ENCODE data around the gene GLYATL3.

Gene GLYATL3

DNA sequence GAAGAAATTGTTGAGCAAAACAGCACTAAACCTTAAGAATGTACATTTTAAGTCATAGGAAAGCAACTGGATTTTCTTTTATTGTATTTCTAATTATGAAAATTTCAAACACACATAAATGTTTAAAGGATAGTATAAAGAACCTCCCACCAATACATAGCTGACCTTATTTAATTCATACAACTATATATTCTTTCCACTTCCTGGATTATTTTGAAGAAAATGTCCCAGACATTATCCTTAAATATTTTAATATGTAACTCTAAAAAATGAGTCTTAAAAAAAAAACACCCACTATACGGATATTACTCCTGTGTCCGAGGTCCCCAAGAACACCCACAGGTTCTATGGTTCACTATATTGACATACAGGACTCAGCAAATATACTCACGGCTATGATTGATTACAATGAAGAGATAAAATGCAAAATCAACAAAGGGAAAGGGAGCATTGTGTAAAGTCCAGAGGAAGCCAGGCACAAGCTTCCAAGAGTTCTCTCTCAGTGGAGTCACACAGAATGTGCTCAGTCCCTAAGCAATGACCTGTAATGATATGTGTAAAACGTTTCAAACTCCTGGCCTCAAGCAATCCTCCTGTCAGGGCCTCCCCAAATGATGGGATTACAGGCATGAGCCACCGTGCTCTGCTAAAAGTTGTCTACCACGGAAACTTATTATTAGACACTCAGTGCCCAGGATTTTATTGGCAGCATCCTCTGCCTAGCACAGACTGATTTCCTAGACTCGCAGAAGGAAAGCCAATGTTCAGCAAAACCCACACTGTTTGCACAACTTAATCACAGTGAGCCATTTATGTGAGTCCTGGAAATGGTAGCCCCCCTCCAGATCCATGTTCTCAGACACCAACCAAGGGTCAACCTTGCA lies 23.2 kb downstream of the GLYATL3 start:
- TF ChIP-seq, protein P1, sequence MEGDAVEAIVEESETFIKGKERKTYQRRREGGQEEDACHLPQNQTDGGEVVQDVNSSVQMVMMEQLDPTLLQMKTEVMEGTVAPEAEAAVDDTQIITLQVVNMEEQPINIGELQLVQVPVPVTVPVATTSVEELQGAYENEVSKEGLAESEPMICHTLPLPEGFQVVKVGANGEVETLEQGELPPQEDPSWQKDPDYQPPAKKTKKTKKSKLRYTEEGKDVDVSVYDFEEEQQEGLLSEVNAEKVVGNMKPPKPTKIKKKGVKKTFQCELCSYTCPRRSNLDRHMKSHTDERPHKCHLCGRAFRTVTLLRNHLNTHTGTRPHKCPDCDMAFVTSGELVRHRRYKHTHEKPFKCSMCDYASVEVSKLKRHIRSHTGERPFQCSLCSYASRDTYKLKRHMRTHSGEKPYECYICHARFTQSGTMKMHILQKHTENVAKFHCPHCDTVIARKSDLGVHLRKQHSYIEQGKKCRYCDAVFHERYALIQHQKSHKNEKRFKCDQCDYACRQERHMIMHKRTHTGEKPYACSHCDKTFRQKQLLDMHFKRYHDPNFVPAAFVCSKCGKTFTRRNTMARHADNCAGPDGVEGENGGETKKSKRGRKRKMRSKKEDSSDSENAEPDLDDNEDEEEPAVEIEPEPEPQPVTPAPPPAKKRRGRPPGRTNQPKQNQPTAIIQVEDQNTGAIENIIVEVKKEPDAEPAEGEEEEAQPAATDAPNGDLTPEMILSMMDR (conservative IDR thresholded peaks at IDR 0.05; ENCODE audit: low read depth, low read length), result no peak
- H2AFZ ChIP-seq (ENCODE audit: low read depth), result no peak overlapping the region
- H3K27ac ChIP-seq, result no peak overlapping the region
- H3K27me3 ChIP-seq (ENCODE audit: insufficient read depth, low read depth), result no peaks in the 10 kb centered on the region
- no peaks in the 10 kb centered on the region for H3K36me3 ChIP-seq (ENCODE audit: insufficient read depth)
- H4K20me1 ChIP-seq (ENCODE audit: insufficient read depth), result no peaks in the 10 kb centered on the region
- no peak overlapping the region for H3K4me3 ChIP-seq (IDR thresholded peaks at IDR 0.05; ENCODE audit: insufficient read depth, low read depth, low read length)
- H3K79me2 ChIP-seq (ENCODE audit: insufficient read depth, low read depth), result no peaks in the 10 kb centered on the region
- no peaks in the 10 kb centered on the region for H3K4me1 ChIP-seq (ENCODE audit: low read depth, poor library complexity, severe bottlenecking)
- H3K9ac ChIP-seq, result no peak overlapping the region
- no peak overlapping the region for H3K4me2 ChIP-seq

DNA sequence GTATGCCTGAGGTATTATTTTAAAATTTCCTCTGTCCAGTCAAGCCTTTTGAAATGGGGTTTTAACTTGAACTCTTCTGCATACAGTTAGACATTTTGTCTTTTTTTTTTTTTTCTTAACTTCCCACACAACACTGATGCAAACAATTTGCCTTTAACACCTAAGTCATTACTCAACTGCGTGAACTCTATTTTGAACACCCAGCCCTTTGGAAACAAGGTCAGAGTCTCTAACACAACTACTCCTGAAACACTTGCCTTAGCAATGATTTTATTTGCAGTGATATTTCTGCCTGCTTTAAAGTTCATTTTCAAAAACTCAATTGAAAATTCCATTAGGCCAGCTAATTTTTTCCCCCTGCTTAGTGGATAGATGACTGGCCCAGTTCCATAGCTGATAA lies 24.2 kb downstream of the GLYATL3 start:
- no peak overlapping the region for H3K4me2 ChIP-seq
- no peaks in the 10 kb centered on the region for H3K79me2 ChIP-seq (ENCODE audit: insufficient read depth, low read depth)
- TF ChIP-seq, protein P1 (conservative IDR thresholded peaks at IDR 0.05; ENCODE audit: low read depth, low read length), result no peak
- H3K36me3 ChIP-seq (ENCODE audit: insufficient read depth), result no peaks in the 10 kb centered on the region
- H2AFZ ChIP-seq (ENCODE audit: low read depth), result no peak overlapping the region
- H3K4me3 ChIP-seq (IDR thresholded peaks at IDR 0.05; ENCODE audit: insufficient read depth, low read depth, low read length), result no peak overlapping the region
- H3K27me3 ChIP-seq (ENCODE audit: insufficient read depth, low read depth), result no peaks in the 10 kb centered on the region
- H3K4me1 ChIP-seq (ENCODE audit: low read depth, poor library complexity, severe bottlenecking), result no peaks in the 10 kb centered on the region
- no peaks in the 10 kb centered on the region for H4K20me1 ChIP-seq (ENCODE audit: insufficient read depth)
- no peak overlapping the region for H3K27ac ChIP-seq
- H3K9ac ChIP-seq, result no peak overlapping the region

DNA sequence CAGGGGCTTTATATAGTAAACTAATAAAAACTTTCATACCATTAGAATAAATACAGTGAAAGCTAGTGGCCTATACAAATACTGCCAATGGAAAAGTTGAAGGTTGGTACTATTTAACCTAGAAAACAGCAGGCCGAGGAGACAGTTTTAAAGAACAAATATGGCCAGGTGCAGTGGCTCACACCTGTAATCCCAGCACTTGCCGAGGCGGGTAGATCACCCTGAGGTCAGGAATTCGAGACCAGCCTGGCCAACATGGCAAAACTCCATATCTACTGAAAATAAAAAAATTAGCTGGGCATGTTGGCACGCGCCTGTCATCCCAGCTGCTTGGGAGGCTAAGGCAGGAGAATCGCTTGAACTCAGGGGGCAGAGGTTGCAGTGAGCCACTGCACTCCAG lies 24.8 kb downstream of the GLYATL3 start:
- Histone ChIP-seq H2AFZ (ENCODE audit: low read depth) (no peak overlapping the region), H3K4me3 (IDR thresholded peaks at IDR 0.05; ENCODE audit: insufficient read depth, low read depth, low read length) (no peak overlapping the region), H3K79me2 (ENCODE audit: insufficient read depth, low read depth) (no peaks in the 10 kb centered on the region), H3K27me3 (ENCODE audit: insufficient read depth, low read depth) (no peaks in the 10 kb centered on the region), H3K27ac (no peak overlapping the region), H4K20me1 (ENCODE audit: insufficient read depth) (no peaks in the 10 kb centered on the region), H3K9ac (no peak overlapping the region), H3K36me3 (ENCODE audit: insufficient read depth) (no peaks in the 10 kb centered on the region), H3K4me2 (no peak overlapping the region), H3K4me1 (ENCODE audit: low read depth, poor library complexity, severe bottlenecking) (no peaks in the 10 kb centered on the region)
- TF ChIP-seq, protein P1 (conservative IDR thresholded peaks at IDR 0.05; ENCODE audit: low read depth, low read length), result no peak

DNA sequence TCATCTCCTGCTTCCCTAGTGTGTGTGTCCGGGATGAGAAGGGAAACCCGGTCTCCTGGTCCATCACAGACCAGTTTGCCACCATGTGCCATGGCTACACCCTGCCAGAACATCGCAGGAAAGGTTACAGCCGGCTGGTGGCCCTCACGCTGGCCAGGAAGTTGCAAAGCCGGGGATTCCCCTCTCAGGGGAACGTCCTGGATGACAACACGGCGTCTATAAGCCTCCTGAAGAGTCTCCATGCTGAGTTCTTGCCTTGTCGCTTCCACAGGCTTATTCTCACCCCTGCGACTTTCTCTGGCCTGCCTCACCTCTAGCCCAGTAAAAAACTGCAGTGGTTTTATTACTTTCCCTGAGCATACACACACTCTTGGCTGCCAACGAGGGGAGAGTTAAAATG lies 26.9 kb downstream of the GLYATL3 start:
- Histone ChIP-seq H2AFZ (ENCODE audit: low read depth) (no peak overlapping the region), H3K9ac (no peak overlapping the region), H3K27me3 (ENCODE audit: insufficient read depth, low read depth) (no peaks in the 10 kb centered on the region), H3K36me3 (ENCODE audit: insufficient read depth) (no peaks in the 10 kb centered on the region), H3K4me2 (no peak overlapping the region), H3K4me3 (IDR thresholded peaks at IDR 0.05; ENCODE audit: insufficient read depth, low read depth, low read length) (no peak overlapping the region), H4K20me1 (ENCODE audit: insufficient read depth) (no peaks in the 10 kb centered on the region), H3K27ac (no peak overlapping the region), H3K4me1 (ENCODE audit: low read depth, poor library complexity, severe bottlenecking) (no peaks in the 10 kb centered on the region), H3K79me2 (ENCODE audit: insufficient read depth, low read depth) (no peaks in the 10 kb centered on the region)
- TF ChIP-seq, protein P1 (conservative IDR thresholded peaks at IDR 0.05; ENCODE audit: low read depth, low read length), result no peak
